Coronary artery (tissue), 2 donors: ENCODE measurements around the gene PPL.
"Not testable (repeated sequence)": the region's sequence is repeated elsewhere in the genome, so short reads cannot be mapped to it uniquely, and the experiment has no call there.

ENCODE experiments used
- DNase-seq: peaks from one replicate; pipeline ENCODE4 v3.0.0-alpha.2; 2017; ENCODE audit warnings: low spot score
- H3K27ac ChIP-seq, 2 donors: fragments of 200-600 bp; sonication (generic); one replicate each; pipeline ENCODE4 v1.5.1; 2016 to 2019
- H3K4me3 ChIP-seq: fragments of 200-600 bp; sonication (generic); 2 replicates; pipeline ENCODE4 v1.5.1; 2016; ENCODE audit warnings: mild to moderate bottlenecking, moderate library complexity
- CTCF ChIP-seq: fragments of 200-600 bp; sonication (generic); IDR thresholded peaks from one replicate; pipeline ENCODE4 v1.5.1; 2019; ENCODE audit warnings: antibody characterized with exemption

The PPL gene

GRCh38 chr16:4931381-4931780 lies 5.6 kb downstream of the PPL start:
- no peak overlapping the region for H3K4me3 ChIP-seq
- TF ChIP-seq CTCF, result no peak
- no peak overlapping the region for H3K27ac ChIP-seq
- no peak for DNase-seq

GRCh38 chr16:4929619-4930018 lies 7.3 kb downstream of the PPL start:
- DNase-seq, H3K27ac ChIP-seq, H3K4me3 ChIP-seq: not testable (repeated sequence)

- DNase-seq, result no peak
- TF ChIP-seq CTCF, result no peak
- Histone ChIP-seq H3K27ac (no peak overlapping the region), H3K4me3 (no peak overlapping the region)
Measured at GRCh38 chr16:4928227-4928626, 8.7 kb downstream of the PPL start.

- H3K27ac ChIP-seq, result no peak overlapping the region
Measured at GRCh38 chr16:4927661-4928060, 9.3 kb downstream of the PPL start.

GRCh38 chr16:4926928-4927327 lies 10.0 kb downstream of the PPL start:
- DNase-seq, result no peak
- H3K4me3 ChIP-seq, result no peak overlapping the region
- no peak for TF ChIP-seq CTCF
- no peak overlapping the region for H3K27ac ChIP-seq

More at GRCh38 chr16:4927661-4928060, 9.3 kb downstream of the PPL start:
- no peak for DNase-seq
- no peak overlapping the region for H3K4me3 ChIP-seq
- TF ChIP-seq CTCF, result no peak

GRCh38 chr16:4925791-4926190 lies 11.2 kb downstream of the PPL start:
- Histone ChIP-seq H3K4me3 (no peak overlapping the region), H3K27ac (no peak overlapping the region)
- no peak for TF ChIP-seq CTCF
- no peak for DNase-seq

- Histone ChIP-seq H3K27ac (no peak overlapping the region), H3K4me3 (no peak overlapping the region)
- no peak for DNase-seq
- TF ChIP-seq CTCF, result no peak
Measured at GRCh38 chr16:4925293-4925607, 11.7 kb downstream of the PPL start.

GRCh38 chr16:4924593-4925292 lies 12.2 kb downstream of the PPL start:
- no peak overlapping the region for H3K27ac ChIP-seq
- DNase-seq, result no peak
- TF ChIP-seq CTCF, result no peak
- H3K4me3 ChIP-seq, result no peak overlapping the region
